ENCODE measurements around the gene OSBPL9. TPM values are rescaled to one million over a fixed set of nuclear protein-coding genes. Genes with fewer than 3 reads are reported as not detected.

Gene OSBPL9
- total and polyA plus RNA-seq, 7 donors: 31.8 to 81.5 (median 49.7) TPM

- H3K9me3 ChIP-seq: no peaks in the 10 kb centered on the region
- peaks cover 0 to 14% (median 0%) of the 10 kb centered on the region in 4 donors for H3K4me1 ChIP-seq
- H3K27me3 ChIP-seq: no peaks in the 10 kb centered on the region
- no peak overlapping the region for H3K4me3 ChIP-seq
- TF ChIP-seq POLR2A (IDR thresholded peaks at IDR 0.05) (no peak), CTCF (IDR thresholded peaks at IDR 0.05) (no peak)
- WGBS, 2 donors: 80 to 82% methylated on average over 4 of the region's 4 CpGs
- intact Hi-C loops (cut with DNase I): no loop called here
- H3K36me3 ChIP-seq: peaks cover 0 to 7% (median 0%) of the 10 kb centered on the region in 4 donors
- DNase-seq: no peak
- H3K27ac ChIP-seq: no peak overlapping the region
These were observed 127.8 kb downstream of the OSBPL9 start for GRCh38 chr1:51744506-51745303.

GRCh38 chr1:51745304-51745570, 128.3 kb downstream of the OSBPL9 start:
- intact Hi-C loops (cut with DNase I): no loop called here
- H3K4me1 ChIP-seq: peaks cover 0 to 13% (median 0%) of the 10 kb centered on the region in 4 donors
- H3K4me3 ChIP-seq: no peak overlapping the region
- no peaks in the 10 kb centered on the region for H3K9me3 ChIP-seq
- peaks cover 0 to 7% (median 0%) of the 10 kb centered on the region in 4 donors for H3K36me3 ChIP-seq
- no peaks in the 10 kb centered on the region for H3K27me3 ChIP-seq
- DNase-seq: no peak
- no peak for TF ChIP-seq CTCF (IDR thresholded peaks at IDR 0.05)
- no peak for TF ChIP-seq EP300 (IDR thresholded peaks at IDR 0.05)
- TF ChIP-seq POLR2AphosphoS5 (IDR thresholded peaks at IDR 0.05): no peak
- TF ChIP-seq POLR2A (IDR thresholded peaks at IDR 0.05): no peak
- no peak overlapping the region for H3K27ac ChIP-seq

- TF ChIP-seq EP300 (IDR thresholded peaks at IDR 0.05) (no peak), POLR2AphosphoS5 (IDR thresholded peaks at IDR 0.05) (no peak), CTCF (IDR thresholded peaks at IDR 0.05) (no peak), POLR2A (IDR thresholded peaks at IDR 0.05) (no peak)
- no peak for DNase-seq
These were observed 132.3 kb downstream of the OSBPL9 start for GRCh38 chr1:51749151-51749550.

GRCh38 chr1:51750218-51750617, 133.3 kb downstream of the OSBPL9 start:
- Histone ChIP-seq H3K27me3 (no peaks in the 10 kb centered on the region), H3K9me3 (no peaks in the 10 kb centered on the region), H3K4me3 (no peak overlapping the region), H3K36me3 (peaks cover 0 to 28% (median 4%) of the 10 kb centered on the region in 4 donors), H3K27ac (no peak overlapping the region), H3K4me1 (no peaks in the 10 kb centered on the region)
- WGBS, 2 donors: 95 to 96% methylated on average over 3 of the region's 3 CpGs
- intact Hi-C loops (cut with DNase I): no loop called here
- DNase-seq: no peak
- no peak for TF ChIP-seq CTCF (IDR thresholded peaks at IDR 0.05)
- no peak for TF ChIP-seq EP300 (IDR thresholded peaks at IDR 0.05)
- TF ChIP-seq POLR2AphosphoS5 (IDR thresholded peaks at IDR 0.05): no peak
- TF ChIP-seq POLR2A (IDR thresholded peaks at IDR 0.05): no peak

More at GRCh38 chr1:51749151-51749550, 132.3 kb downstream of the OSBPL9 start:
- Histone ChIP-seq H3K27me3 (no peaks in the 10 kb centered on the region), H3K36me3 (peaks cover 0 to 26% (median 3%) of the 10 kb centered on the region in 4 donors), H3K4me3 (no peak overlapping the region), H3K27ac (no peak overlapping the region), H3K9me3 (no peaks in the 10 kb centered on the region), H3K4me1 (peaks cover 0 to 6% (median 0%) of the 10 kb centered on the region in 4 donors)
- WGBS, 2 donors: 97 to 98% methylated on average over 3 of the region's 3 CpGs
- intact Hi-C loops (cut with DNase I): no loop called here

GRCh38 chr1:51750729-51751128, 133.8 kb downstream of the OSBPL9 start:
- 97% methylated on average over 1 of the region's 1 CpG for WGBS, 2 donors
- DNase-seq: no peak

More at GRCh38 chr1:51750729-51751128, 133.8 kb downstream of the OSBPL9 start:
- Histone ChIP-seq H3K36me3 (peaks cover 0 to 33% (median 4%) of the 10 kb centered on the region in 4 donors), H3K4me3 (no peak overlapping the region), H3K27ac (no peak overlapping the region), H3K4me1 (no peaks in the 10 kb centered on the region), H3K27me3 (no peaks in the 10 kb centered on the region), H3K9me3 (no peaks in the 10 kb centered on the region)
- TF ChIP-seq CTCF (IDR thresholded peaks at IDR 0.05) (no peak), EP300 (IDR thresholded peaks at IDR 0.05) (no peak), POLR2A (IDR thresholded peaks at IDR 0.05) (no peak), POLR2AphosphoS5 (IDR thresholded peaks at IDR 0.05) (no peak)
- intact Hi-C loops (cut with DNase I): no loop called here
